Subcutaneous abdominal adipose tissue (tissue), 5 donors: Measurements from ENCODE around the gene RAPGEF1.
"Not testable (repeated sequence)": the region's sequence is repeated elsewhere in the genome, so short reads cannot be mapped to it uniquely, and the experiment has no call there.

ENCODE experiments used
- H3K27ac ChIP-seq: one replicate; pipeline ENCODE4 v1.7.0; 2013; ENCODE audit warnings: low read depth, mild to moderate bottlenecking, inconsistent platforms, low read length, moderate library complexity
- H3K27me3 ChIP-seq, 5 donors: one replicate each; pipeline ENCODE4 v1.7.0; 2013; ENCODE audit warnings: low read length in 5 of 5, inconsistent platforms in 1 of 5; ENCODE audit not compliant: control insufficient read depth in 5 of 5, insufficient read depth in 4 of 5
- H3K36me3 ChIP-seq, 5 donors: one replicate each; pipeline ENCODE4 v1.7.0; 2013; ENCODE audit warnings: low read length in 5 of 5; ENCODE audit not compliant: control insufficient read depth in 5 of 5, insufficient read depth in 5 of 5
- H3K4me1 ChIP-seq, 5 donors: one replicate each; pipeline ENCODE4 v1.7.0; 2013; ENCODE audit warnings: low read length in 5 of 5, mild to moderate bottlenecking in 3 of 5, moderate library complexity in 1 of 5; ENCODE audit not compliant: control insufficient read depth in 5 of 5, insufficient read depth in 5 of 5
- H3K4me3 ChIP-seq, 5 donors: one replicate each; pipeline ENCODE4 v1.7.0; 2013; ENCODE audit warnings: low read length in 5 of 5, low read depth in 1 of 5
- H3K9ac ChIP-seq, 5 donors: one replicate each; pipeline ENCODE4 v1.7.0; 2013; ENCODE audit warnings: low read length in 5 of 5, mild to moderate bottlenecking in 4 of 5, moderate library complexity in 3 of 5
- H3K9me3 ChIP-seq, 5 donors: one replicate each; pipeline ENCODE4 v1.7.0; 2013; ENCODE audit warnings: low read length in 5 of 5; ENCODE audit not compliant: control insufficient read depth in 5 of 5
- donor health status: healthy.
- donor health status: healthy.
- donor health status: healthy.
- donor health status: healthy.
- donor health status: healthy.

The RAPGEF1 gene

DNA sequence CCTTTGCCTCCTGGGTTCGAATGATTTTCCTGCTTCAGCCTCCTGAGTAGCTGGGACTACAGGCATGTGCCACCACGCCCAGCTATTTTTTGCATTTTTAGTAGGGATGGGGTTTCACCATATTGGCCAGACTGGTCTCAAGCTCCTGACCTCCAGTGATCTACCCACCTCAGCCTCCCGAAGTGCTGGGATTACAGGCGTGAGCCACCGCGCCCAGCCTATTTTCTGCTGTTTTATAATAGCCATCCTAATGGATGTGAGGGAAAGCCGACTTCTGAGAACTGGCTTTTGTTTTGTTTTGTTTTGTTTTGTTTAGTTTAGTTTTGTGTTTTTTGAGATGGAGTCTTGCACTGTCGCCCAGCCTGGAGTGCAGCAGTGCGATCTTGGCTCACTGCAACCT, 13.9 kb upstream of the RAPGEF1 start:
- not testable (repeated sequence) for H3K4me3 ChIP-seq, H3K36me3 ChIP-seq, H3K9me3 ChIP-seq, H3K4me1 ChIP-seq, H3K9ac ChIP-seq, H3K27ac ChIP-seq
- H3K27me3 ChIP-seq: peaks cover 0 to 11% (median 2%) of the 10 kb centered on the region in 5 donors

GRCh38 chr9:131752231-131752884, 12.5 kb upstream of the RAPGEF1 start:
- H3K27me3 ChIP-seq: peaks cover 0 to 9% (median 2%) of the 10 kb centered on the region in 5 donors
- no peaks in the 10 kb centered on the region for H3K36me3 ChIP-seq
- H3K9ac ChIP-seq: no peak overlapping the region
- no peaks in the 10 kb centered on the region for H3K9me3 ChIP-seq
- H3K27ac ChIP-seq: no peak overlapping the region
- peaks cover 0 to 2% (median 0%) of the 10 kb centered on the region in 5 donors for H3K4me1 ChIP-seq
- no peak overlapping the region for H3K4me3 ChIP-seq

DNA sequence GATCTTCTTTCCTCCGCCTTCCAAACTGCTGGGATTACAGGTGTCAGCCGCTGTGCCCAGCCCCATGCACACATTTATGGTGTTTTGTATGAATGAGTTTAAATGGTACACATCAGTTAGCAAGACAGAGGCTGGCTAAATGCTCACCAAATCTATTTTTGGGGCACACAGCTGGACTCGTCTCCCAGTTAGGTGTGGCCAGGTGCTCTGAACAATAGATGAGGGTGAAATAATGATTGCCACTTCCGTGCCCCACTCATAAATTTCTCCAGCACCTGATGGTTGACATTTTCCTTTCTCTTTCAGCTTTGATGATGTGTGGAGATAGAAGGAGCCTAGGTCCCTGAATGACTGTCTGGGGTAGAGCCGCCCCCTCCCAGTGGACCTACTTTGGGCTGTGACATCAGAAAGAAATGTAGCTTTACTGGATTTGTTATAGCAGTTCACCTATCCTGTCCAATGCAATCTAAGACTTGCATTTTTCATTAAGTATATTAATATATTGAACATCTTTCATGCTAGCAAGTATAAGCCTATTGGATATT, 8.6 kb upstream of the RAPGEF1 start:
- no peaks in the 10 kb centered on the region for H3K36me3 ChIP-seq
- no peak overlapping the region for H3K27ac ChIP-seq
- H3K27me3 ChIP-seq: no peaks in the 10 kb centered on the region
- H3K9me3 ChIP-seq: no peaks in the 10 kb centered on the region
- peaks cover 0 to 5% (median 2%) of the 10 kb centered on the region in 5 donors for H3K4me1 ChIP-seq
- H3K9ac ChIP-seq: no peak overlapping the region
- no peak overlapping the region for H3K4me3 ChIP-seq

- H3K4me3 ChIP-seq: no peak overlapping the region
- no peak overlapping the region for H3K9ac ChIP-seq
- H3K27ac ChIP-seq: no peak overlapping the region
- no peaks in the 10 kb centered on the region for H3K36me3 ChIP-seq
- no peaks in the 10 kb centered on the region for H3K27me3 ChIP-seq
- H3K4me1 ChIP-seq: peaks cover 0 to 5% (median 2%) of the 10 kb centered on the region in 5 donors
- no peaks in the 10 kb centered on the region for H3K9me3 ChIP-seq
These were observed 7.5 kb upstream of the RAPGEF1 start for GRCh38 chr9:131747352-131747751.

DNA sequence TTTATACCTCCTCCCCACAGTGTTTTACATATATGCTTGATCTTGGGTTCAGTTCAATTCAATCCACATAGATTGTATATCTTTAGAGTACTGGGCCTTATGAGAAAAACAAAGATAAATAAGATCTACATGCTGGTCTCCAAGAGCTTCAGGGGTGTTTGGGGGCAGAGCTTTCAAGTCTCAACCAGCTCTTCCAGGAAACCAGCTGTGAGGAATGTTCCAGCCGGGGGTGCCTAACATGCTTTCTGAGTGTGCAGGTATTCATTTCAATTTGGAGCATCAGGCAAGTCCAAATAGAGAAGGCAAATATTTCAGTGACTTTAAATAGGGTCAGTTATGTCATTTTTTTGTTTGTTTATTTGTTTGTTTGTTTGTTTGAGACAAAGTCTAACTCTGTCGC, 5.7 kb upstream of the RAPGEF1 start:
- H3K4me3 ChIP-seq: no peak overlapping the region
- no peaks in the 10 kb centered on the region for H3K36me3 ChIP-seq
- H3K27ac ChIP-seq: no peak overlapping the region
- no peaks in the 10 kb centered on the region for H3K9me3 ChIP-seq
- no peaks in the 10 kb centered on the region for H3K27me3 ChIP-seq
- peaks cover 0 to 5% (median 2%) of the 10 kb centered on the region in 5 donors for H3K4me1 ChIP-seq
- H3K9ac ChIP-seq: no peak overlapping the region

- Histone ChIP-seq H3K27ac (no peak overlapping the region), H3K4me1 (peaks cover 0 to 5% (median 2%) of the 10 kb centered on the region in 5 donors), H3K4me3 (no peak overlapping the region), H3K36me3 (no peaks in the 10 kb centered on the region), H3K9me3 (no peaks in the 10 kb centered on the region), H3K9ac (no peak overlapping the region), H3K27me3 (no peaks in the 10 kb centered on the region)
These were observed 4.9 kb upstream of the RAPGEF1 start for GRCh38 chr9:131744720-131745201.

DNA sequence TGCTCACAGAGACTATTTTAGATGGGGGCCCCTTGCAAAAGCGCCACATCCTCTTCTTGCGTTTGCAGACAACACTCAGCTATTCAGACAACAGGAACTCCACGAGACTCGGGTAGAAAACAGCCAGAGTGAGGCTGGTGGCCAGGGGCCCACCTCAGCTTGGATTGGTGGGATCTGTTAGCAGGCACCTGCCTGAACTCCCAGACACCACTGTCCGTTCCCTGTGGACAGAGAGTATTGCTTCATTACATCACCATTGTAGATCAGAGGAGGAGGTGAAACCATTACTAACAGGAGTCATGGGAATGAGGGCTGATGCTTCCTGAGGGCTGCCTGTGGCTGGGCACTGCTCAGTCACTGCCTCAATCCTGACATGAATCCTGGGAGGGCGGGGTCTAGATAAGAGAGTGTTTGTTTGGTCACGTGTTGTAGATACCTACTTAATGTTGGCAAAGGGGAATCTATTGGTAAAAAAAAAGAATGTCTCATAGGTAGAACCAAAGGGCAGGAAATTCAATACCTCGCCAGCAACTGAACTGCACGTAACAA, 4.4 kb upstream of the RAPGEF1 start:
- H3K4me1 ChIP-seq: peaks cover under 1 to 5% (median 2%) of the 10 kb centered on the region in 5 donors
- H3K36me3 ChIP-seq: no peaks in the 10 kb centered on the region
- no peak overlapping the region for H3K9ac ChIP-seq
- no peak overlapping the region for H3K27ac ChIP-seq
- H3K27me3 ChIP-seq: no peaks in the 10 kb centered on the region
- no peak overlapping the region for H3K4me3 ChIP-seq
- no peaks in the 10 kb centered on the region for H3K9me3 ChIP-seq

DNA sequence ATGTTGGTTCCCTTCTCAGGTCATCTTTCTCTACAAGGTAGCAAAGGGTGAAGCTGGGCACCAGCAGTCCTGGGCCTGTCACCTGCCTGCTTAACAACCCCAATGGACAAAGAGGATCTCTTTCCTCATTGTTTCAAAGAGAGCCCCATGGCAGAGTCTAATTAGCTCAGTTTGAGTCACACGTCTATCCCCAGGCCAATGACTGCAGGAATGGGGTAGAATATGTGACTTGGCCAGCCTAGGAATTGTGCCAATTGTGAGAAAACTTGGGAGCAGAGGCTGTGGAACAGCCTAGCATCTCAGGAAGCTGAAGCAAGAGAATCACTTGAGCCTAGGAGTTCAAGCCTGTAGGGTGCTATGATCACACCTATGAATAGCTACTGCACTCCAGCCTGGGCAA, 3.6 kb upstream of the RAPGEF1 start:
- no peaks in the 10 kb centered on the region for H3K27me3 ChIP-seq
- H3K4me1 ChIP-seq: peaks cover 2 to 12% (median 9%) of the 10 kb centered on the region in 5 donors
- H3K36me3 ChIP-seq: no peaks in the 10 kb centered on the region
- no peak overlapping the region for H3K27ac ChIP-seq
- H3K9me3 ChIP-seq: no peaks in the 10 kb centered on the region
- no peak overlapping the region for H3K4me3 ChIP-seq
- no peak overlapping the region for H3K9ac ChIP-seq

GRCh38 chr9:131743096-131743495, 3.2 kb upstream of the RAPGEF1 start:
- Histone ChIP-seq H3K4me1 (peaks cover 2 to 15% (median 13%) of the 10 kb centered on the region in 5 donors), H3K27me3 (no peaks in the 10 kb centered on the region), H3K27ac (no peak overlapping the region), H3K36me3 (no peaks in the 10 kb centered on the region), H3K9ac (no peak overlapping the region), H3K4me3 (no peak overlapping the region), H3K9me3 (no peaks in the 10 kb centered on the region)

- peaks cover 6 to 31% (median 27%) of the 10 kb centered on the region in 5 donors for H3K4me1 ChIP-seq
- no peak overlapping the region for H3K4me3 ChIP-seq
These were observed 1.0 kb upstream of the RAPGEF1 start for GRCh38 chr9:131740898-131741297.

More at GRCh38 chr9:131740898-131741297, 1.0 kb upstream of the RAPGEF1 start:
- H3K9ac ChIP-seq: no peak overlapping the region
- no peaks in the 10 kb centered on the region for H3K27me3 ChIP-seq
- H3K36me3 ChIP-seq: no peaks in the 10 kb centered on the region
- H3K9me3 ChIP-seq: no peaks in the 10 kb centered on the region
- no peak overlapping the region for H3K27ac ChIP-seq
